GM03348 (cell line): ENCODE results near the gene APOD.

ENCODE experiments used
- DNase-seq: peaks from one replicate; pipeline ENCODE4 v3.0.0; 2012; ENCODE audit warnings: low spot score

APOD gene

DNA sequence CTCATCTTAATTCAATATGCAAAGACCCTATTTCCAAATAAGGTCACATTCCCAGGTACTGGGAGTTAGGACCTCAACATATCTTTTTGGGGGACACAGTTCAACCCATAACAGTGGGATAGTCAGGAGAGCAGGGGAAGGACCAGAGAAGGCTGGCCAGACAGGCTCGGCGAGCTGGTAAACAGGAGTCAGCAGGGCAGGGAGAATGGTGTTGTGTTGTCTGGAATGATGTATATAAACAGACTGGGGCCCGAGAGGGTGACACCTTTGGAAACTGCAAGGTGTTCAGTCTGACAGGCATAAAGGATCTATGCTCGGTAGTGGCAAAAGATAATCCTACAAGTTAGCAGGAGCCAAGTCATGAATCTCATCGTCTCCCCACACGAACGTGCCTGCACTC lies 30.5 kb downstream of the APOD start:
- DNase-seq = no peak

DNA sequence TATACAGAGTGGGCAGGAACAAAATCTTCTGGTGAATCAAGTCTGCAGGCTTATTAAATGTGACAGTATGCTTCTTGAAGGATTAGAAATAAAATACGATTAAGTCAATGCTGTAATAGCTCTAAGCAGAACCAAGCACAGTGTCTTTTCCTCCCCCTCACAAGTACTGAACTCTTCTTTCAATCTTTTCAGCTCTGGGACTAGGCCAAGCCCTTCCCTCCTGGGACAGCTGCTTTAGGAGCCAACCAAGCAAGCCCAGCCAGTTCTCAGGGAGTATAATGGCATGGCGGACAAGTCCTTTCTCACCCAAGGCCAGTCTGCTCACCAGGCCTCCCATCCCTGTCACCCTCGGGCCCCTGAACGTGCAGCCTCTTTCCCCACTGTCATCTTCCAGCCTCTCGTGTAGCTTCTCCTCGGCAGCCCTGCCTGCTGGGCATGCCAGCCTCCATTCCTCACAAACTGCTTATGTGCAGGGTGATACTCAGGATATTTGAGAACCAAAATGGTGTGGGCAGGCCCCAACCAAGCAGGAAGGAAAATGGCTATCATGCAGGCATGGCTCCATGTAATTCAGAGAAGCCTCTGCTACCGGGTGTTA lies 32.3 kb downstream of the APOD start:
- peak; percentile 28 for DNase-seq

DNA sequence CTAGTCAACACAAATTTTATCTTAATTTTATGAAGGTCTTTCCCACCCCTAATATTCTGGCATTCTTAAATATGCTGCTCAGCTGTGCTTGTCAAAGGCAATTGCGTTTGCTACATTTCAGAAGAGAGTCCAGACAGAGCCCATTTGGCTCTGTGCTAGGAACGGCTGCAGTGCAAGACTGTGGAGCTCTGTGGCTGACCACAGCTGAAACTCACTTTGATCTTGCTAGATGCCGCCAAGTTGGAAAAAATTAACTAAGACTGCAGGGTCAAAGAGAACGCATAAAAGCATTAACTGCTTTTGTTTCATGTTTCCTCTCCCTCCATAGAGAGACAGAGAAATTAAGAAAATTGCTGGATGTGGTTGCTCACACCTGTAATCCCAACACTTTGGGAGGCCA lies 33.0 kb downstream of the APOD start:
- DNase-seq = no peak

DNA sequence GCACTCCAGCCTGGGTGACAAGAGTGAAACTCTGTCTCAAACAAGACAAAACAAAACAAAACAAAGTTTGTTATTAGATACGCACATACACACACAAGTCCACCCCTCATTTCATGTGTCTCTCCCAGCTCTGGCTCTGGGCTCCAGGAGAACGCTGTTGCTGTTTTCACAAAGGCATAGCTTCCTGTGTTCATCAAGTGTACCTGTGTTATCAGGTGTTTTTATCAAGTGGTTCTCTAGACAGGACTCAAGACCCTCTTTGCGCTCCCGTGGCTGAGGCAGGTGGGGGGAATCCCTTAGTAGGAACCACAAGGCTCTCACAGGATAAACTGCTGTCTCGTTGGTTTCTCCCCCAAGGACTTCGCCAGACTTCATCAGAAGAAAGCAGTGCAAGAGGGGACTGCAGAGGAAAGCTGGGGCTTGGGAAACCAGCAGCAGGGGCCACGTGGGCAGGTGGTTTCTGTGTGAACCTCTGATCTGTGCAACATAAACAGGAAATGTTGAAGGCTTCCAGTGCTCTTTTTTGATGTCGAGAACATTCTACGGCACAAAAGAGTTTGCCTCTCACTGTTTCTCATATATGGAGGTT lies 33.7 kb downstream of the APOD start:
- no peak for DNase-seq

GRCh38 chr3:195548987-195549386 lies 34.8 kb downstream of the APOD start:
- no peak for DNase-seq

- no peak for DNase-seq
Observed at GRCh38 chr3:195548501-195548900, 35.2 kb downstream of the APOD start.

- DNase-seq = no peak
Observed at GRCh38 chr3:195548006-195548405, 35.7 kb downstream of the APOD start.

DNA sequence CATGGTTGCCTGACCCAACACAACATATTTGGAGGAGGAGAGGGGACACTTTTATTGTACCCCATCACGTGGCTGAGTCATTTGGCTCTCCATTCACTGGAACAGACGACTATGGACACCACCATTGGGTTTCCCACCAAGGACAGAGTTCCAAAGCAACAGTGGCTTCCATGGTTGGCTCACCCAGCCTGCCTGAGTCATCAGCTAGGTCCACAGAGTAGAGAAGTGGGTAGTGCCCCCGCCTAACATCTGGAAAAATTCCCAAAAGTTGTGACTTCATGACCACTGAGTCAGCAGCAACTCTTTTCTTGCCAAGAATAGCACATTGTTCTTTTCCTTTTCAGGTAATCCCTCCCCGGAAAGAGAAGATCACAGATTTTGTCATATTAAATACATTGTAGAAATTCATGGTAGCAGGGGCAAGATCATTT lies 37.6 kb downstream of the APOD start:
- peak; percentile 76 for DNase-seq

DNA sequence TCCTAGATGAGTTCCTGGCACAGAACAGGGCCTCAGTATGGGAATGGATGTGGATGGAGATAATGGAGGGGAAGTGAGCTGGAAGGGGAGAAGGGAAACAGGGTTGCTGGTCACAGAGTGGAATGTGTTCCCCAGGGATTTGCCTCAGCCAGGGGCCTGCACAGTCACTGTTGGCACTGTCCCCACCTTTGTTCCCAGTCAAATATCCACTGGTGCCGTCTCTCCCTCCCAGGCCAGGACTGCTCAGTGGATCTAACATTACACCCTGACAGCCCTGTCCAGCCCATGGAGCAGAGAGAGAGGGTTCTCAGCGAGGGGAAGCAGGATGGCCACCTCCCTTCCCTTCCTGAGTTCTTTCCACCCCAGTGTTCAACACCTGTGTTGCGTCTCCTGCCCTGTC lies 39.1 kb downstream of the APOD start:
- DNase-seq = no peak

DNA sequence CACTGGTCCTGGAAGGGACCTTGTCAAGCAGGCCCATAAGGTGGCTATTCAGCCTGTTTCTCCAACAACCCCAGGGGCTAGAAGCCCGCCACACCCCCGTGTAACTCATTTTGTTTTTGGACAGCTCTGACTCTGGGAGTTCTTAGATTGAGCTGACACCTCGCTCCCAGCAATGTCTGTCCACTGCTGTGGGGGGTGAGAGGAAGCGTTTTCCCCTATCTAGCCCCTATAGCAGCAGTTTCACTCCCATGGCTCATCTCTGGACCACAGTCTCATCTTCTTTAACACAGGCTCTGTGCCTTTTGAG lies 39.6 kb downstream of the APOD start:
- DNase-seq = no peak

- no peak for DNase-seq
Observed at GRCh38 chr3:195543500-195544229, 40.1 kb downstream of the APOD start.

- DNase-seq = peak; percentile 99
Observed at GRCh38 chr3:195542698-195543499, 40.8 kb downstream of the APOD start, which contains the start of gene PPP1R2. Gene PPP1R2, minus strand, starts transcription at chr3:195543325. Its CDS starts 300 bp downstream, at chr3:195543025.

DNA sequence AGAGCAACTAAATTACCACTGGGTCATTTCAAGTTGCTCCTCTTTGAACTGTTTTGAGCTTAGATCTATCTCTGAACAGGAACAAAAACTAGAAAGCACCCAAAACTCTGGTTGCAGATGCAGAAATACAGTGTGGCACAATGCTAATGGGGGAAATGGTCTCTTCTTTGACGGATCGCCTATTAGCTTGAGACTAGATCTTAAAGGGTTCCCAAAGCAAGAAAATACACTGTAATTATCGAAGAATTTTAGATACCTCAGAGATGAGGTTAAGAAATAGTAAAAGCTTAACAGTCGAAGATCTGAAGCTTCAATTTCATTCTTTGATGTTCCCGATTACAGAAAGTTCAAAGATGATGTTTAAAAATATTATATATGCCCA lies 41.4 kb downstream of the APOD start:
- DNase-seq = peak; percentile 17

- no peak for DNase-seq
Observed at GRCh38 chr3:195540511-195540910, 43.2 kb downstream of the APOD start.

DNA sequence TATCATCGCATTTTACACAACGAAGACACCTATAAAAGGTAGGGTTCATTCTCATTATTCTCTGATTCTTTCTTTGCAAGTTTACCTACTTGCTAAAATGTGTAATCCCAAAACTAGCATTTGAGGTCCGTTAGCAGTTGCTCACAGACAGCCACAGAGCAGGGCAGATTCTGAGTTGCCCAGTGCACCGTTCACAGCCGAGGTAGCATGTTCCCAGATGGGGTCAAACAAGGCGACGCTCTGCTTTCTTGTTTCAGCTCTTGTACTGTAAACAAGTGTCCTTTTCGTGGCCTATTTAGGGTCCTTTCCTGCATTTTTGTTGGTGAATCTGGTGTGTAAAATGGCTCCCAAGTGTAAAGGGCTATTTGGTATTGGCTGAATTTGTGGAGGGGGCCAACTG lies 43.7 kb downstream of the APOD start:
- no peak for DNase-seq

DNA sequence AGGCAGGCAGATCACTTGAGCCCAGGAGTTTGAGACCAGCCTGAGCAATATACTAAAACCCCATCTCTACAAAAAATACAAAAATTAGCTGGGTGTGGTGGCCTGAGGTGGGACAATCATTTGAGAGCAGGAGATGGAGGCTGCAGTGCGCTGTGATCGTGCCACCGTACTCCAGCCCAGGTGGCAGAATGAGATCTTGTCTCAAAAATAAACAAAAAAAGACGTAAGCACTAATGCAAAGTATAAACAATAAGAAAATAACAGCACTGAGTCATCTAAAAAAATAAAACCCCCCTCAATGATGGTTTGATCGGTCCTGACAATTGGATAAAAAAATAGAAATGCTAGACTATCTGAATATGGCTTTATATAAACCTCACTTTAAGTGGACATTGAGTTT lies 44.3 kb downstream of the APOD start:
- DNase-seq = no peak

- no peak for DNase-seq
Observed at GRCh38 chr3:195537995-195538394, 45.7 kb downstream of the APOD start.

- DNase-seq = no peak
Observed at GRCh38 chr3:195535293-195535692, 48.4 kb downstream of the APOD start.

- DNase-seq = no peak
Observed at GRCh38 chr3:195532834-195533233, 50.9 kb downstream of the APOD start.

- no peak for DNase-seq
Observed at GRCh38 chr3:195532345-195532744, 51.4 kb downstream of the APOD start.

DNA sequence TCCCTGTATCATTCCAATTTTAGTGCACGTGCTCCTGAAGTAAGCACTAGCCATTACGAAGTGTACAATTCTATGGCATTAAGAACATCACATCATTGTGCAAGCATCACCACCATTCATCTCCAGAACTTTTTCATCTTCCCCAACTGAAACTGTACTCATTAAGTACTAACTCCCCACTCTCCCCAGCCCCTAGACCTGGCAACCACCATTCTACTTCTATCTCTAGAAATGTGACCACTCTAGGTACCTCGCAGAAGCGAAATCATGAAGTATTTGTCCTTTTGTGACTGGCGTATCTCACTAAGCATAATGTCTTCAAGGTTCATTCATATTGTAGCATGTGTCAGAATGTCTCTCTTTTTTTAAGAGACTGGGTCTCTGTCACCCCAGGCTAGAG lies 52.1 kb downstream of the APOD start:
- DNase-seq = no peak

DNA sequence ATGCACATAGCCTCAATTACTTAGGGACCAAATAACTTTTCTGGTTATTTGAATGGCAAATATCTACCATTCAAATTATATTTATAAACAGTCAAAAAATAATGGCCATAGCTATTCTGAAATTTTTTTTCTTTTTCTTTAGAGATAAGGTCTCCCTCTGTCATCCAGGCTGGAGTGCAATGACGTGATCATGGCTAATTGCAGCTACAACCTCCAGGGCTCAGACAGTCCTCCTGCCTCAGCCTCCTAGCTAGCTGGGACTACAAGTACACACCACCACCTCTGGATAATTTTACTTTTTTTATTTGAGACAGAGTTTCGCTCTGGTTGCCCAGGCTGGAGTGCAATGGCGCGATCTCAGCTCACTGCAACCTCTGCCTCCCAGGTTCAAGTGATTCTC lies 57.2 kb downstream of the APOD start:
- DNase-seq = no peak
